ENCODE measurements around the gene FBXW8.

The FBXW8 gene

GRCh38 chr12:116969615-116970585 is 59.1 kb downstream of the FBXW8 start (continued):
- no peak for TF ChIP-seq ZC3H10 (CRISPR knock-in tag; IDR thresholded peaks at IDR 0.05)
- no peak; the same call in 1 of the 2 replicates for TF ChIP-seq POU6F1 (CRISPR knock-in tag; IDR thresholded peaks at IDR 0.05; ENCODE audit: borderline replicate concordance, low read depth)
- no peak for TF ChIP-seq OSR1 (CRISPR knock-in tag; IDR thresholded peaks at IDR 0.05)
- TF ChIP-seq TSHZ2 (CRISPR knock-in tag; IDR thresholded peaks at IDR 0.05), result peak; percentile 98
- no peak for TF ChIP-seq ZNF70 (CRISPR knock-in tag; IDR thresholded peaks at IDR 0.05)
- 0 out of 2 replicates have a peak, but pooled peaks have one; percentile 11 for TF ChIP-seq PATZ1 (CRISPR knock-in tag; IDR thresholded peaks at IDR 0.05; ENCODE audit: borderline replicate concordance)

GRCh38 chr12:116971222-116971621 is 60.5 kb downstream of the FBXW8 start:
- TF ChIP-seq BACH2 (CRISPR knock-in tag; IDR thresholded peaks at IDR 0.05; ENCODE audit: borderline replicate concordance), result no peak
- TF ChIP-seq SNAI2 (CRISPR knock-in tag; IDR thresholded peaks at IDR 0.05), result no peak
- no peak for TF ChIP-seq ZFP3 (CRISPR knock-in tag; IDR thresholded peaks at IDR 0.05)
- no peak for TF ChIP-seq POU6F1 (CRISPR knock-in tag; IDR thresholded peaks at IDR 0.05; ENCODE audit: borderline replicate concordance, low read depth)
- no peak for TF ChIP-seq ZNF565 (CRISPR knock-in tag; conservative IDR thresholded peaks at IDR 0.05; ENCODE audit: low read depth)
- no peak for TF ChIP-seq ZNF70 (CRISPR knock-in tag; IDR thresholded peaks at IDR 0.05)
- no peak for TF ChIP-seq PPARA (CRISPR knock-in tag; IDR thresholded peaks at IDR 0.05; ENCODE audit: borderline replicate concordance)
- no peak for TF ChIP-seq ZFP30 (CRISPR knock-in tag; IDR thresholded peaks at IDR 0.05)
- no peak for TF ChIP-seq CSRNP3 (CRISPR knock-in tag; IDR thresholded peaks at IDR 0.05)
- ATAC-seq, result no peak

- TF ChIP-seq ISL1 (CRISPR knock-in tag; IDR thresholded peaks at IDR 0.05), result peak; percentile 31
- no peak for TF ChIP-seq ZNF70 (CRISPR knock-in tag; IDR thresholded peaks at IDR 0.05)
- peak; percentile 67; the same call in 2 of the 3 replicates for ATAC-seq
Measured at GRCh38 chr12:116975779-116976393, 65.1 kb downstream of the FBXW8 start.
